Activated T-helper 17 cell treated with anti-CD3 and anti-CD28 coated beads, Interleukin-2, amount 50 U/mL, for 72 hours (primary cell): Measurements from ENCODE around the gene IFI27L1. TPM values are rescaled to one million over a fixed set of nuclear protein-coding genes. Genes with fewer than 3 reads are reported as not detected.

Source experiments
- ATAC-seq: fragments of 150-1000 bp; cut with Tn5 transposase; replicated peaks from 2 replicates; pipeline ENCODE4 v1.10.0; 2021; ENCODE audit warnings: mild to moderate bottlenecking, moderate library complexity
- H3K27ac Mint-ChIP-seq: one replicate; pipeline ENCODE4 v1.8.0; 2022; ENCODE audit warnings: mixed read lengths
- H3K27me3 Mint-ChIP-seq: one replicate; pipeline ENCODE4 v1.8.0; 2022; ENCODE audit warnings: mixed read lengths
- H3K36me3 Mint-ChIP-seq: one replicate; pipeline ENCODE4 v1.8.0; 2022; ENCODE audit warnings: low read depth, mild to moderate bottlenecking, mixed read lengths
- H3K4me1 Mint-ChIP-seq: one replicate; pipeline ENCODE4 v1.8.0; 2022; ENCODE audit warnings: mixed read lengths
- H3K4me3 Mint-ChIP-seq: one replicate; pipeline ENCODE4 v1.8.0; 2022; ENCODE audit warnings: mild to moderate bottlenecking, mixed read lengths
- H3K9me3 Mint-ChIP-seq: one replicate; pipeline ENCODE4 v1.8.0; 2022; ENCODE audit warnings: mixed read lengths
- total RNA-seq, 2 donors: library from RNA; stranded (reverse); gene quantifications; one replicate each; pipeline ENCODE4 v1.2.3, GENCODE V29; 2022

Gene IFI27L1
- total RNA-seq, 2 donors from 2014 or later: 34.5 to 35.4 TPM

DNA sequence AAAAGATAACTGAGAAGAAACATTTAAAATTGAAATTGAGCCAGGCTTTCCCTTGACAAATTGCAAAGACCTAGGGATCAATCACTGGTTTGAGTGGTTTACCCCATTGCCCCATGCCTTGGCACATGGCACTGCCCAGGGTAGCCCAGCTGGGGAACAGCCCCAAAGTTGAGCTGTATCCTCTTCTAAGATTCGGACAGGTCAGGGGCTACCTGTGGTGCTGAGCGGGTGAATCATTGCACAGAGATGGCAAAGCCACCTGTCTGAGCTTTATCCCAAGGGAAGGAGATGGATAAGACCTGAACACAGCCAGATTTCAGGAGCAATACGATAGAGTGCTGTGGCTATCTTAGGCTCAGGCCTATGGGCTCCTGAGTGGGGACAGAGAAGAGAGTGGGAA, 41.3 kb downstream of the IFI27L1 start:
- no peaks in the 10 kb centered on the region for H3K36me3 Mint-ChIP-seq
- no peaks in the 10 kb centered on the region for H3K4me1 Mint-ChIP-seq
- no peak overlapping the region for H3K27ac Mint-ChIP-seq
- H3K9me3 Mint-ChIP-seq: peaks cover 20% of the 10 kb centered on the region
- no peak for ATAC-seq
- no peak overlapping the region for H3K4me3 Mint-ChIP-seq
- H3K27me3 Mint-ChIP-seq: peaks cover 7% of the 10 kb centered on the region

DNA sequence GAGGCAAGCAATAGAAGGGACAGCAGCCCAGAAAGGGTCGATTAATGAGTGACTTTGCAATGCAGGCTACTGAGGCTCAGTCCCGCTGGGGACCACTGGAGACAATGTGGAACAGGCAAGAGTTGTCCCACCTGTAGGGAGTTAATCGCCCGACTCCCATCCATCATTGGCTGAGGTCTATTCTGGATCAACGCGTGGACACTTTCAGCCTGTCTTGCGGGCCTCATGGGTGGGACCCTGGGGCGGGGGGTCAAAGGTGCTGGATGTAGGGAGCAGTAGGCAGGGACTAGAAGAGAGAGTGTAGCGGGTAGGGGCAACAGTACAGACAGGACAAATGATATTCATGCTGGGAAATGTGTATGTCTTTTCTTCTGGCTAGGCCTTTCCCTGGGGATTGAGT, 42.2 kb downstream of the IFI27L1 start:
- ATAC-seq: no peak
- Mint-ChIP-seq H3K4me3 (no peak overlapping the region), H3K9me3 (peaks cover 20% of the 10 kb centered on the region), H3K4me1 (no peaks in the 10 kb centered on the region), H3K27me3 (peaks cover 3% of the 10 kb centered on the region), H3K27ac (no peak overlapping the region), H3K36me3 (no peaks in the 10 kb centered on the region)

DNA sequence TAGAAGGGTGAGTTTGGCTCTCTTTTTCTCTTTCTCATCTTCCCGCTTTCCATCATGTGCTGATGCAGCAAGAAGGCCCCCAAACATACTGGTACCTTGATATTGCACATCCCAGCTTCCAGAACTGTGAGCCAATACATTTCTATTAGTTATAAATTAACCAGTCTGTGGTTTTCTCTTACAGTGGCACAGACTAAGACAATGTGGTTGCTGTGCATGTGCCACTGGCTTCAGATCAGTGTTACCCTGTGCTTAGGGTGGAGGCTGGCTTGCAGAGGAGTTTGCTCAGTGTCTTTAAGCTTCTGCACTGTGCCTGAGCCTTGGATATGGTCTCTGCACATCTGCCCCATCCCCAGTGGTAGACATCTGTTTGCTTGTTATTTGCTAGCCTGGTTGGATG, 42.8 kb downstream of the IFI27L1 start:
- Mint-ChIP-seq H3K9me3 (peaks cover 20% of the 10 kb centered on the region), H3K4me1 (peaks cover 6% of the 10 kb centered on the region), H3K27ac (no peak overlapping the region), H3K27me3 (peaks cover 3% of the 10 kb centered on the region), H3K4me3 (no peak overlapping the region), H3K36me3 (no peaks in the 10 kb centered on the region)
- no peak for ATAC-seq

DNA sequence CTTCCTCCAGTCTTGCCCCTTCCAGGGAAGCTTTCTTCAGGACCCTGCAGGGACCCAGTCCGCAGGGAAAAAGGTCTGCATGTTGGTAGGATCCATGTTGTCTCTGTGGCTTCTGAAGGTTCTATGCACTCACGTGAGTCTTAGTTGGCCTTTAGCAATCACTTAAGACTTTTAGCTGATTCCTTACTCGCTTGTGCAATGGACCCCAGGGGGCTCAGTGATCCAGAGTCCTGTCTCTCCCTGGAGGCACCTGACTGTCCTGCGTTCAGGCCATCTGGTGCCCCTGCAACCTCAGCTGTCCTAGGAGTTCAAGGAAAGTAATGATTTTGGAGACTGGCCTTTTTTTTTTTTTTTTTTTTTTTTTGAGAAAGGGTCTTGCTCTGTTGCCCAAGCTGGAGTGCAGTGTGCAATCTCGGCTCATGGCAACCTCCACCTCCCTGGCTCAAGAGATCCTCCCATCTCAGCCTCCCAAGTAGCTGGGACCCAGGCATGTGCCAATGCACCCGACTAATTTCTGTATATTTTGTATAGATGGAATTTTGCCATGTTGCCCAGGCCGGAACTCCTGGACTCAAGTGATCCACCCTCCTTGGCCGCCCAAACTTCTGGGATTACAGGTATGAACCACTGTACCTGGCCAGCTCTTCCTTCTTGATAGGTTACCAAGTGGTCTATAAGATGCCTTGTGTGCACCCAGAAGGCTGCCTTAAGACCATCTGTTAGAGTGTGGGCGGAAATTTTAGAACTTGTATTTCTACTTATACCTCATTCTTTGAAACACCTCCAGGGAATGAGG, 43.7 kb downstream of the IFI27L1 start:
- no peak for ATAC-seq
- Mint-ChIP-seq H3K27me3 (peaks cover 3% of the 10 kb centered on the region), H3K4me1 (peaks cover 9% of the 10 kb centered on the region), H3K9me3 (peaks cover 16% of the 10 kb centered on the region), H3K4me3 (no peak overlapping the region), H3K36me3 (no peaks in the 10 kb centered on the region), H3K27ac (no peak overlapping the region)

DNA sequence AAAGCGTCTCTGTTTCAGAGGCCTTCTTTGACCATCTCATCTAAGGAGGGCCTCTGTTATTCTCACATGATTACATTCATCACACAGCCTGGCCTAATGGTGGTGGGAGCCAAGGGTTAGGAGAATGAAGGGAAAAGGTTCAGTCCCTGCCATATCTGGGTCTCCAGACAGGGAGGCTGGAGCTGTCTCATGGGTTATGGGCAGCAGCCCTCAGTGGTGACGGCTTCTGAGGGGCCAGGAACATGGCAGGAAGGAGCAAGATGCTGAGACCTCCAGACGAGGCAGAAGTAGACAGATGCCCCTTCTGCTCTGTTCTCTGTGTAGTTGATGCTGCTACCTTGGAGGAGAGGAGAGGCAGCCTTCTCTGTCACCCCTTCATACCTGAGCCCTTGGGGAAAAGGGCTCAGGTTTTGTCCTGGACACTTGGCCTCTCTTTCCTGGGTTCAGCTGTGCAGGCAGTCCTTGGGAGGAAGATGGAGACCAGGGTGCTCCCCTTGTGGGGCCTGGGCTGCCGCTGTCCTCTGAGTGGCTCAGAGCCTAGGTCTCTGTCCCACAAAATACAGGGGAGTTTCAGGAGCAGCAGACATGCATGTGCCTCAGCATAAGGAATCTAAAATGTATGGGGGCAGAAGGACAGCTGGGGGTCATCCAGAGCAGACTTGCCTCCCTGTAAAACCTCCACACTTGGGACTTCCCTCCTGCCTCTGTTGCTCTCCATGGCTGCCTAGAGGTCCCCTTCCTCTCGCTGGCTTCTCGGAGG, 44.7 kb downstream of the IFI27L1 start:
- Mint-ChIP-seq H3K36me3 (no peaks in the 10 kb centered on the region), H3K4me3 (no peak overlapping the region), H3K9me3 (peaks cover 12% of the 10 kb centered on the region), H3K27ac (peak overlapping the region; percentile 7), H3K4me1 (peaks cover 16% of the 10 kb centered on the region), H3K27me3 (peaks cover 1% of the 10 kb centered on the region)
- no peak for ATAC-seq

DNA sequence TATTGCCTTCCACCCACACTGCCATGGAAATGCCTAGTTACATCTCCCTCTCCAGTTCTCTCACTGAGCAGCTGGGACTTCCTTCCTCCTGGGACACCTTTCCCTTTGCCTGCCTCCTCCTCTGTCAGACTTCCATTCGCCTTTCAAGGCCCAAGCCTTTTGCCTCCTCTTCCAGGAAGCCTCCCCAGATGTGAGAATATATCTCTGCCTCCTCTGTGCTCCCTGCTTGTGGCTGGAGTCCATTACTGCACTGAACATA, 45.2 kb downstream of the IFI27L1 start:
- Mint-ChIP-seq H3K36me3 (no peaks in the 10 kb centered on the region), H3K9me3 (peaks cover 10% of the 10 kb centered on the region), H3K4me3 (no peak overlapping the region), H3K27me3 (no peaks in the 10 kb centered on the region), H3K27ac (peak overlapping the region; percentile 7), H3K4me1 (peaks cover 16% of the 10 kb centered on the region)
- no peak for ATAC-seq

DNA sequence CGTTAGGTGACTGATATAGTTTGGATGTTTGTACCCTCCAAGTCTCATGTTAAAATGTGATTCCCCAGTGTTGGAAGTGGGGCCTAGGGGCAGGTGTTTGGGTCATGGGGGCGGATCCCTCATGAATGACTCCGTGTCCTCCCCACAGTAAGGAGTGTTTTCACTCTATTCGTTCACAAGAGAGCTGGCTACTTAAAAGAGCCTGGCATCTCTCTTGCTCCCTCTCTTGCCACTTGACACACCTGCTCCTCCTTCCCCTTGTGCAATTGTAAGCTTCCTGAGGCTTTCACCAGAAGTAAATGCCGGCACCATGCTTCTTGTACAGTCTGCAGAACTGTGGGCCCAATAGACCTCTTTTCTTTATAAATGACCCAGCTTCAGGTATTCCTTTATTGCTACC, 45.7 kb downstream of the IFI27L1 start:
- Mint-ChIP-seq H3K27ac (peak overlapping the region; percentile 70), H3K9me3 (peaks cover 7% of the 10 kb centered on the region), H3K4me1 (peaks cover 16% of the 10 kb centered on the region), H3K36me3 (no peaks in the 10 kb centered on the region), H3K4me3 (no peak overlapping the region), H3K27me3 (no peaks in the 10 kb centered on the region)
- no peak for ATAC-seq

DNA sequence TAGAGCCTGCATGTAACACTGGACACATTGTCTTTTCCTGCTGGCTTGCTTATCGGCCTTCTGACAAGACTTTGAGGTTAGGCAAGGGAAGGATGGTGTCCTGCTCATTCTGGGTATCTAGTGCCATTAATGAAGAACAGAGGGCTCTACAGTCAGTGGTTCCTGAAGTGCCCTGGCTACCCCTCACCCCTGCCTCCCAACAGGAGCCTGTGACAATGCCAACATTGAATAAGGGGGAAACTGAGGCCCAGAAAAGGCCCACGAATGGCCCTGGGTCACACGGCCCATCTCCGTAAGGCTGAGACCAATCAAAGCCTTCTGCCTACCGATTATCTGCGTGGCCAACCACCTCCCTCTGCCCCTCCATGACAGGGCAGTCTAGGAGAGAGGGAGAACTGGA, 46.2 kb downstream of the IFI27L1 start:
- Mint-ChIP-seq H3K36me3 (no peaks in the 10 kb centered on the region), H3K27me3 (no peaks in the 10 kb centered on the region), H3K4me3 (peak overlapping the region; percentile 94), H3K27ac (peak overlapping the region; percentile 70), H3K9me3 (peaks cover 4% of the 10 kb centered on the region), H3K4me1 (peaks cover 16% of the 10 kb centered on the region)
- no peak for ATAC-seq

DNA sequence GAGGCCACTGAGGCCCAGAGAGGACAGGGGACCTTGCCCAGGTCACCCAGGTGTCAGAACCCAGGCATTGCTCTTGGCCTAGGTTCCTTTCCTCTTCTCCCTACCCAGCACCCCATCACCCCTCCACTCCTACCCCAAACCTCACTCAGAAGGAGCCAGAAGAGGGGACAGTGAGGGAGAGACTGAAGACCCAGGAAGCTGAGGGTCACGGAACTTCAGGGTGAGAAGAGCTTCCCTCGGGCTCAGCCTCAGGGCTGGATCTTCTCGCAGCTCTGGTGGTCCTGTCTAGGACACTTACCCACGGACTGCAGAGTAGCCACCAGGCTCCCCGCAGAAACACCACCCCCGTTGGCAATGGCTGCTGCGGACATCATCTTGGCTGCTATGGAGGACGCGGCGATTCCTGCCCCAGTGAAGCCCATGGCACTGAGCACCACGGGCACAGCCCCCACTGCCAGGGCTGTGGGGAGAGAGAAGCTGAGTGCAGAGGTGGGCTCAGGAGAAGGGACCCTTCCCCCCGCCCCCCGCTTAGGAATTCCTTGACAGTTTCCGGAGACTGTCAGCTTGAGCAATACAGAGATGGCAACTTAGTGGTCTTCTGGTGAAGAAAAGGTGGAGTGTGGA, 47.2 kb downstream of the IFI27L1 start:
- Mint-ChIP-seq H3K27ac (peak overlapping the region; percentile 74), H3K4me3 (peak overlapping the region; percentile 94), H3K36me3 (no peaks in the 10 kb centered on the region), H3K27me3 (no peaks in the 10 kb centered on the region), H3K9me3 (no peaks in the 10 kb centered on the region), H3K4me1 (peaks cover 16% of the 10 kb centered on the region)
- no peak for ATAC-seq

DNA sequence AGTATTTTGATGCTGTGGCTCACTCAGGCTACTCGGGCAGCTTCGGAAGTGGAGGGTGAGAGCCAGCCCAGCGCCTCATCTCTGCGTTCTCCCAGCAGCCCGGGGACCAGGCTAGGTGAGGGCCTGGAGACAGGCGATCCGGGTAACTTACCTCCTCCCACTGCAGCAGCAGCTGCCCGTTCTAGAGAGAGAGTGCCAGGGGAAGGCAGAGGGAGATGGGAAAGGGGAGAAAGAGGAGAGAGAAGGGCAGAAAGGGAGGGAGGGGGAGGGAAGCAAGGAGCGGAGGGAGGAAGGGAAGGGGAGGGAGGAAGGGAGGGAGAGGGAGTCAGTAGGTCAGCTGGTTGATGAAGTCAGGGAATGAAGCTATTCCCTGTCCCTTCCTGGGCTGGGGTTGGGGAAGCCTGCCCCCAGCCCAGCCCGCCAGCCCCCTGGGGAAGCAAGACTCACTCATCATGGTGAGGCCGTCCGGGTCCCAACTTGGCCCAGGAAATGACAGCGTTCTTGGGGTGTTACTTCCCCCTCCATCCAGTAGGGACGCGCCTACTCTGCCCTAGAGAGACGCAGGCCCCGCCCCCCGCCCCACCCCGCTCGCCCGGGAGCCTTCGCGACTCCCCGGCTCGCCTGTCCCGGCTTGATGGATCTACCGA, 48.1 kb downstream of the IFI27L1 start, which contains the start of gene IFI27L2:
IFI27L2 (minus strand) TSS at position 494 of the 647 bp plus-strand sequence; CDS start at position 454, 40 bp downstream.
- Mint-ChIP-seq H3K4me1 (peaks cover 16% of the 10 kb centered on the region), H3K4me3 (peak within 1 kb of the TSS; percentile 94), H3K36me3 (no peaks in the 10 kb centered on the region), H3K27ac (peak within 1 kb of the TSS; percentile 74), H3K27me3 (no peaks in the 10 kb centered on the region), H3K9me3 (no peaks in the 10 kb centered on the region)
- ATAC-seq: peak; percentile 98

DNA sequence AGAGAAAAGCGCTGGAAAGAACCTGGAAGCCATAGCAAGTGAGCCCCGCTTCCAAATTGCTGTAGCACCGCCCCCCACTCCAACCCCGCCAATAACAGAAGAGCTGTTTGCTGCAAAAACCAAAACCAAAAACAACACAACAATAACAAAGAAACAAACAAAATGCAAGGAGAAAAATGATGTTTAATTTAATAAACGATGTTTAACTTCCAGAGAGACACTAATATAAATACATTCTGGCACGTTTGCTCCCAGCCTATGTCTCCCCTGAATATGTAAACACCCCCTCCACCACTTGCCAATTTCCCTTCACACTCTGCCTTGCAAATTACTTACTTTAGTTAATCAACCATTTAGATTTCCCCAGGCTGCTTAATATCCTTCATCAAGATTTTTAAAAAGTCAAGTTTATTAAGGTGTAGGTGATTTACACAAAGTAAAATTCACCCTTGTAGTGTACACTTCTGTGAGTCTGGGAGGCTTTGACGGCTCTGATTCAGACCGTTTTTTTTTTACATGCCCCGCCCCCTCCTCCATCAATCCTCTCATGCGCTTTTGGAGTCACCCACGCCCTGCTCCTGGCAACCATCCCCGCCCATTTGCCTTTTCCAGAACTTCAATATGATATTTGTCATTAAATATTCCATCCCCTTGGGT, 48.8 kb downstream of the IFI27L1 start:
- no peaks in the 10 kb centered on the region for H3K36me3 Mint-ChIP-seq
- H3K9me3 Mint-ChIP-seq: no peaks in the 10 kb centered on the region
- peak overlapping the region; percentile 94 for H3K4me3 Mint-ChIP-seq
- peak overlapping the region; percentile 74 for H3K27ac Mint-ChIP-seq
- peaks cover 16% of the 10 kb centered on the region for H3K4me1 Mint-ChIP-seq
- peak; percentile 67 for ATAC-seq
- H3K27me3 Mint-ChIP-seq: no peaks in the 10 kb centered on the region

DNA sequence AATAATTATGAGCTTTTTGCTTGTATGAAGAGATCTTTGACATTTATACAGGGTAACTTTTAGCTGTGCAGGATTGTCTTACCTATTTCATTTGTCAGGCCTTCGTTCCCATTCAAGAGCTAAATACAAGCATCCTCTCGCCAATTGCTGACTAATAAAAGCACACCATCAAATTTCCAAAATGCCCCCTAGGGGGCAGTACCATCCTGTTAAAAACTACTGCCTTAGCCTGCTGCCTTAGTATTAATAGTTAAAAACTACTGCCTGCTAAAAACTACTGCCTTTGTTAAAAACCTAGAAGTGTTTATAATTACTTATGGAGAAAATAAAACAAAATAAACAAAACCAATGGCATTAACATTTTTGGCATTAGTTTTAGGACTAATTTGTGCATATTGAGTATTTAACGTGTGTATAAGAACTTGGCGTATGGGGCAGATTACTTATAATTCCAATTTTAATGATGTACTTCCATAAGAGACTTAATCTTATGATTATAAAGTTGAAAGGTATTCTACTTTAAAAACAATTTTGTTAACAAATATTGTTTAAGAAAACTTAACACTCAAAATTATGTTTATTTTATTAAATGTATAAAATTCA, 51.3 kb downstream of the IFI27L1 start:
- Mint-ChIP-seq H3K4me1 (peaks cover 16% of the 10 kb centered on the region), H3K27me3 (no peaks in the 10 kb centered on the region), H3K9me3 (no peaks in the 10 kb centered on the region), H3K4me3 (no peak overlapping the region), H3K27ac (no peak overlapping the region), H3K36me3 (no peaks in the 10 kb centered on the region)
- no peak for ATAC-seq

DNA sequence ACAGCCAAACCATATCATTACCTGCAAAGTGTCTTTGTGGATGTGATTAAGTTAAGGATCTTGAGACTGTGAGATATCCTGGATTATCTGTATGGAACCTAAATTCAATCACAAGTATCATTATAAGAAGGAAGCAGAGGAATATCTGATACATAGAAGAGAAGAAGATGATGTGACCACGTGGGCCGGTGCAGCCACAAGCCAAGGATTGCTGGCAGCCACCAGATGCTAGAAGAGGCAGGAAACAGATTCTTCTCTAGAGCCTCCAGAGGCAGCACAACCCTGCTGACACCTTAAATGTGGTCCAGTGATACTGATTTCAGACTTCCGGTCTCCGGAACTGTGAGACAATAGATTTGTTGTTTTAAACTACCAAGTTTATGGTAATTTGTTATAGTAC, 54.4 kb downstream of the IFI27L1 start:
- H3K4me3 Mint-ChIP-seq: no peak overlapping the region
- no peaks in the 10 kb centered on the region for H3K4me1 Mint-ChIP-seq
- no peaks in the 10 kb centered on the region for H3K9me3 Mint-ChIP-seq
- no peaks in the 10 kb centered on the region for H3K36me3 Mint-ChIP-seq
- peaks cover 3% of the 10 kb centered on the region for H3K27me3 Mint-ChIP-seq
- no peak for ATAC-seq
- no peak overlapping the region for H3K27ac Mint-ChIP-seq
